HL-60 (cell line): ENCODE results near the gene ZSWIM6.

ENCODE experiments used
- CTCF ChIP-seq: IDR thresholded peaks from one replicate; pipeline ENCODE4 v1.5.1; 2011; ENCODE audit warnings: low read length, control low read depth, inconsistent platforms; ENCODE audit not compliant: insufficient read depth
- GABPA ChIP-seq: IDR thresholded peaks from 2 replicates; pipeline ENCODE4 v1.6.1; 2012; ENCODE audit warnings: low read depth
- POLR2AphosphoS5 ChIP-seq: IDR thresholded peaks from 2 replicates; pipeline ENCODE4 v1.6.1; 2012; ENCODE audit warnings: low read depth
- REST ChIP-seq: IDR thresholded peaks from 2 replicates; pipeline ENCODE4 v1.6.1; 2012; ENCODE audit warnings: low read depth; ENCODE audit not compliant: insufficient replicate concordance

- TF ChIP-seq CTCF, result no peak
- no peak for TF ChIP-seq POLR2AphosphoS5
- no peak for TF ChIP-seq GABPA
- no peak for TF ChIP-seq REST
Measured at GRCh38 chr5:61471352-61471751, 139.3 kb downstream of the ZSWIM6 start.
